DND-41 (cell line): Measurements from ENCODE around the gene CCDC80.

ENCODE experiments used
- ATAC-seq: fragments of 200-7000 bp; cut with Tn5 transposase; 3 replicates; pipeline ENCODE4 v1.9.1; 2021; ENCODE audit warnings: low read depth; ENCODE audit not compliant: insufficient read depth
- DNase-seq: peaks from one replicate; pipeline ENCODE4 v3.0.0-alpha.2; 2020
- H2AFZ ChIP-seq: 2 replicates; pipeline ENCODE4 v1.6.0; 2012; ENCODE audit warnings: low read depth, low read length
- H3K27ac ChIP-seq: 2 replicates; pipeline ENCODE4 v1.5.1; 2012; ENCODE audit warnings: low read length, inconsistent platforms
- H3K27me3 ChIP-seq: fragments of 200-600 bp; sonication (generic); 2 replicates; pipeline ENCODE4 v1.6.0; 2012; ENCODE audit warnings: low read length, mild to moderate bottlenecking, inconsistent platforms; ENCODE audit not compliant: insufficient read depth, poor library complexity
- H3K36me3 ChIP-seq: 2 replicates; pipeline ENCODE4 v1.5.1; 2012; ENCODE audit warnings: low read length, inconsistent platforms; ENCODE audit not compliant: insufficient read depth
- H3K4me1 ChIP-seq: 2 replicates; pipeline ENCODE4 v1.5.1; 2012; ENCODE audit warnings: mild to moderate bottlenecking, low read length; ENCODE audit not compliant: insufficient read depth
- H3K4me2 ChIP-seq: 2 replicates; pipeline ENCODE4 v1.6.0; 2012; ENCODE audit warnings: mild to moderate bottlenecking, moderate library complexity, low read length, inconsistent platforms; ENCODE audit not compliant: insufficient read depth
- H3K4me3 ChIP-seq, 2 experiments: fragments of 200-600 bp in 1 of 2; shearing (Covaris generic) in 1 of 2; 2 replicates each; pipeline ENCODE4 v1.5.1; 2012 to 2016; ENCODE audit warnings: inconsistent platforms in 2 of 2, low read length in 2 of 2, mild to moderate bottlenecking in 2 of 2, low read depth in 1 of 2, moderate library complexity in 1 of 2
- H3K79me2 ChIP-seq: 2 replicates; pipeline ENCODE4 v1.6.0; 2012; ENCODE audit warnings: low read length, inconsistent platforms; ENCODE audit not compliant: insufficient read depth
- H3K9ac ChIP-seq: 2 replicates; pipeline ENCODE4 v1.6.0; 2012; ENCODE audit warnings: low read depth, mild to moderate bottlenecking, inconsistent platforms, low read length, moderate library complexity
- H3K9me3 ChIP-seq: 2 replicates; pipeline ENCODE4 v1.5.1; 2012; ENCODE audit warnings: low read length, moderate library complexity, mild to moderate bottlenecking, inconsistent platforms; ENCODE audit not compliant: insufficient read depth, severe bottlenecking
- H4K20me1 ChIP-seq: 2 replicates; pipeline ENCODE4 v1.6.0; 2012; ENCODE audit warnings: low read length; ENCODE audit not compliant: insufficient read depth
- CTCF ChIP-seq: IDR thresholded peaks from 2 replicates; pipeline ENCODE4 v1.5.1; 2012; ENCODE audit warnings: borderline replicate concordance, low read length, moderate library complexity, mild to moderate bottlenecking; ENCODE audit not compliant: poor library complexity, severe bottlenecking; ENCODE audit errors: extremely low read depth
- EZH2 ChIP-seq: IDR thresholded peaks from 3 replicates; pipeline ENCODE4 v1.6.1; 2012; ENCODE audit warnings: borderline replicate concordance, low read depth, mild to moderate bottlenecking, moderate library complexity, low read length, inconsistent platforms; ENCODE audit not compliant: severe bottlenecking

CCDC80 gene

GRCh38 chr3:112579232-112579631 is 61.7 kb downstream of the CCDC80 start:
- TF ChIP-seq CTCF (no peak), EZH2 (no peak)

DNA sequence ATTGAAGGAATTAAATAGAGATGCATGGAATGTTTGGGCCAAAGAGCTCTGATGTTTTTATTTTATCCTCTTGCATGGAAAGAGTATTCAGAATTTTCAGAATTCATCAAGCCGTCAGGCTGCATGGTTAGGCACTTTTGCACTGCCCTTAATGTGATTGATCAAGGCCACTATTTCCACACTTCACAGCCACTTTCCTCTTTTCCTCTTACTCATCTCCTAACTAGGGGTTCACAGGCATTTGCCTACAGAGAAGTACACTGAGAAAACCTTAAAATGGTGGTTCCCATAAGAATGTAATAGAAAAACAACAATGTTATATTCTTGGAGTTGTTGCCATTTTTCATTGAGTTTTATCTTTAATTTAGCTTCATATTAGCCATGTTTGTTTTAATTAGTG is 68.2 kb downstream of the CCDC80 start:
- DNase-seq = no peak
- peaks cover 38% of the 10 kb centered on the region for H3K36me3 ChIP-seq

More at GRCh38 chr3:112579232-112579631, 61.7 kb downstream of the CCDC80 start:
- Histone ChIP-seq H4K20me1 (no peaks in the 10 kb centered on the region), H3K4me3 (no peak overlapping the region), H3K9ac (no peak overlapping the region), H3K27me3 (no peaks in the 10 kb centered on the region), H3K4me1 (no peaks in the 10 kb centered on the region), H2AFZ (no peak overlapping the region), H3K4me2 (no peak overlapping the region), H3K9me3 (no peaks in the 10 kb centered on the region), H3K36me3 (peaks cover 40% of the 10 kb centered on the region; the same call in 1 of the 2 replicates), H3K27ac (no peak overlapping the region), H3K79me2 (no peaks in the 10 kb centered on the region)
- DNase-seq (no peak), ATAC-seq (no peak)

GRCh38 chr3:112569265-112569664 is 71.7 kb downstream of the CCDC80 start:
- no peak for ATAC-seq
- no peaks in the 10 kb centered on the region for H3K4me1 ChIP-seq

More for the DNA sequence above, 68.2 kb downstream of the CCDC80 start:
- no peaks in the 10 kb centered on the region for H3K79me2 ChIP-seq
- TF ChIP-seq CTCF = no peak
- no peaks in the 10 kb centered on the region for H3K27me3 ChIP-seq
- H4K20me1 ChIP-seq = no peaks in the 10 kb centered on the region
- no peak overlapping the region for H3K27ac ChIP-seq
- no peaks in the 10 kb centered on the region for H3K9me3 ChIP-seq
- no peak overlapping the region for H3K9ac ChIP-seq
- H2AFZ ChIP-seq = no peak overlapping the region
- no peaks in the 10 kb centered on the region for H3K4me1 ChIP-seq
- H3K4me2 ChIP-seq = no peak overlapping the region
- no peak for ATAC-seq
- H3K4me3 ChIP-seq = no peak overlapping the region

More at GRCh38 chr3:112569265-112569664, 71.7 kb downstream of the CCDC80 start:
- Histone ChIP-seq H3K4me2 (no peak overlapping the region), H3K4me3 (no peak overlapping the region), H3K27me3 (no peaks in the 10 kb centered on the region), H4K20me1 (no peaks in the 10 kb centered on the region), H3K36me3 (peaks cover 36% of the 10 kb centered on the region), H3K9ac (no peak overlapping the region), H3K79me2 (no peaks in the 10 kb centered on the region), H3K27ac (no peak overlapping the region), H3K9me3 (no peaks in the 10 kb centered on the region), H2AFZ (no peak overlapping the region)
- TF ChIP-seq EZH2 (no peak), CTCF (no peak)
- no peak for DNase-seq
